ENCODE results near the gene MARCHF10. TPM values are rescaled to one million over a fixed set of nuclear protein-coding genes. Genes with fewer than 3 reads are reported as not detected.

The MARCHF10 gene
- total RNA-seq, 1 donor from 2014 or later = 0.51 TPM

DNA sequence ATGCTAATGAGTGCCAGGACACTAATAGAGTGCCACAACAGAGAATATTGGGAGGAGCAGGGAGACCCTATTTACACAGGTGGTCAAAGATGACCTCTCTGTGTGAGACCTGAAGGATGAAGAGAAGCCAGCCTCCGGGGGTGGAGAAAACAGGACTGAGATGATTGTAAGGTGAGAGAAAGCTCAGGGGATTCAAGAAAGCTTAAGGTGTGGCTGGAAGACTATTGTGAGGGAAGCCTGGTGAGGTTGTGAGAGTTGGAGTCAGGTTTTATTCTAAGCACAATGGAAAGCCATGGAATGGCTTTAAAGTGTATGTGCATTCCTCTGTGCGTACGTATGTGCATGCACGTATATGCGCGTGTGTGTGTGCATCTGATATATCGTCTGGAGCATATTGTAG is 10.4 kb upstream of the MARCHF10 start:
- Mint-ChIP-seq H3K36me3 (peaks cover 3% of the 10 kb centered on the region), H3K27me3 (ENCODE audit: insufficient read depth, low read depth) (no peaks in the 10 kb centered on the region), H3K9me3 (peaks cover 11% of the 10 kb centered on the region), H3K27ac (peak overlapping the region; percentile 77), H3K4me1 (peaks cover 31% of the 10 kb centered on the region), H3K4me3 (no peak overlapping the region)
- Histone ChIP-seq H4K20me1 (ENCODE audit: low read depth) (no peaks in the 10 kb centered on the region), H3K9me3 (ENCODE audit: low read depth) (no peaks in the 10 kb centered on the region), H3K4me1 (peaks cover 12% of the 10 kb centered on the region), H3K4me2 (no peak overlapping the region), H3F3A (ENCODE audit: low read depth) (no peaks in the 10 kb centered on the region), H3K79me2 (ENCODE audit: low read depth) (no peaks in the 10 kb centered on the region), H2AFZ (replicated peaks) (no peak overlapping the region), H3K9ac (no peak overlapping the region), H3K36me3 (no peaks in the 10 kb centered on the region), H3K4me3 (no peak overlapping the region), H3K27me3 (no peaks in the 10 kb centered on the region), H3K27ac (no peak overlapping the region)
- DNase-seq (ENCODE audit: low spot score) = no peak
- no peak for TF ChIP-seq EZH2phosphoT487 (IDR thresholded peaks at IDR 0.05)
- TF ChIP-seq, protein P1, sequence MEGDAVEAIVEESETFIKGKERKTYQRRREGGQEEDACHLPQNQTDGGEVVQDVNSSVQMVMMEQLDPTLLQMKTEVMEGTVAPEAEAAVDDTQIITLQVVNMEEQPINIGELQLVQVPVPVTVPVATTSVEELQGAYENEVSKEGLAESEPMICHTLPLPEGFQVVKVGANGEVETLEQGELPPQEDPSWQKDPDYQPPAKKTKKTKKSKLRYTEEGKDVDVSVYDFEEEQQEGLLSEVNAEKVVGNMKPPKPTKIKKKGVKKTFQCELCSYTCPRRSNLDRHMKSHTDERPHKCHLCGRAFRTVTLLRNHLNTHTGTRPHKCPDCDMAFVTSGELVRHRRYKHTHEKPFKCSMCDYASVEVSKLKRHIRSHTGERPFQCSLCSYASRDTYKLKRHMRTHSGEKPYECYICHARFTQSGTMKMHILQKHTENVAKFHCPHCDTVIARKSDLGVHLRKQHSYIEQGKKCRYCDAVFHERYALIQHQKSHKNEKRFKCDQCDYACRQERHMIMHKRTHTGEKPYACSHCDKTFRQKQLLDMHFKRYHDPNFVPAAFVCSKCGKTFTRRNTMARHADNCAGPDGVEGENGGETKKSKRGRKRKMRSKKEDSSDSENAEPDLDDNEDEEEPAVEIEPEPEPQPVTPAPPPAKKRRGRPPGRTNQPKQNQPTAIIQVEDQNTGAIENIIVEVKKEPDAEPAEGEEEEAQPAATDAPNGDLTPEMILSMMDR (IDR thresholded peaks at IDR 0.05) = no peak
- no peak for TF ChIP-seq EZH2 (IDR thresholded peaks at IDR 0.05)

DNA sequence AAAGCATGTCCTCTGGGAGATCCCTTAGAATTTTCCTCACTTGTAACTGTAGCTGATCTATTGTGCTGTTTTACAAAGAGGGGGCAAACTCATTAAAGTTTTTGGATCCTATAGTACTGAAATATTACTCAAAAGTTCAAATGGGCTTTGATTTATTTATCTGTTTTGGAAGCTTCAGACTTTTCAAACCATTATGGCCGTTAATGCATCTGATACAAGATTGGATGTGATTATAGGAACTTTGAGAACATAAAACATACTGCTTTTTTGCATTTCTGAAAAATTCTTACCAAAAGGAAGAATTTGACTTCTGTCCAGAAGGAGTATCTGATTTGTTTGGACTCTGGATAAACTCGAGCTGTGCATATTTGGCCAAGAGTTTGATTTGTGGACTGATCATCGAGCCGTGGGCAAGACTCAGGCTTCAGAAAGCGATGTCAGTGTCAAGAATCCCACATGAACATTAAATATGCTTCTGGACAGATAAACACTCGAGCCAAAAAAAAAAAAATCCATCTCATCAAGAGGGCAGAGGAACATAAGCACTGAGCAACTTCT is 8.2 kb upstream of the MARCHF10 start:
- H3K4me3 ChIP-seq = no peak overlapping the region
- no peak overlapping the region for H3K4me3 Mint-ChIP-seq
- no peaks in the 10 kb centered on the region for H3K9me3 ChIP-seq (ENCODE audit: low read depth)
- no peak overlapping the region for H3K27ac ChIP-seq
- peaks cover 3% of the 10 kb centered on the region for H3K36me3 Mint-ChIP-seq
- H3K4me1 ChIP-seq = peaks cover 12% of the 10 kb centered on the region
- H3K27ac Mint-ChIP-seq = no peak overlapping the region
- no peak overlapping the region for H3K9ac ChIP-seq
- H3K4me2 ChIP-seq = no peak overlapping the region
- no peaks in the 10 kb centered on the region for H4K20me1 ChIP-seq (ENCODE audit: low read depth)
- no peak overlapping the region for H2AFZ ChIP-seq (replicated peaks)
- DNase-seq (ENCODE audit: low spot score) = no peak
- H3K36me3 ChIP-seq = no peaks in the 10 kb centered on the region
- peaks cover 26% of the 10 kb centered on the region for H3K4me1 Mint-ChIP-seq
- no peaks in the 10 kb centered on the region for H3K79me2 ChIP-seq (ENCODE audit: low read depth)
- H3K27me3 ChIP-seq = no peaks in the 10 kb centered on the region
- H3F3A ChIP-seq (ENCODE audit: low read depth) = no peaks in the 10 kb centered on the region
- TF ChIP-seq EZH2 (IDR thresholded peaks at IDR 0.05) = no peak
- peaks cover 15% of the 10 kb centered on the region for H3K9me3 Mint-ChIP-seq
- H3K27me3 Mint-ChIP-seq (ENCODE audit: insufficient read depth, low read depth) = no peaks in the 10 kb centered on the region

GRCh38 chr17:62809656-62810055 is 1.5 kb upstream of the MARCHF10 start:
- peaks cover 3% of the 10 kb centered on the region for H3K27me3 Mint-ChIP-seq (ENCODE audit: insufficient read depth, low read depth)
- no peak overlapping the region for H2AFZ ChIP-seq (replicated peaks)
- no peaks in the 10 kb centered on the region for H3K9me3 ChIP-seq (ENCODE audit: low read depth)
- H3K4me2 ChIP-seq = no peak overlapping the region
- H3K4me3 ChIP-seq = no peak overlapping the region
- H3K9me3 Mint-ChIP-seq = peaks cover 12% of the 10 kb centered on the region
- TF ChIP-seq EZH2phosphoT487 (IDR thresholded peaks at IDR 0.05) (no peak), EZH2 (IDR thresholded peaks at IDR 0.05) (no peak)
- TF ChIP-seq, protein P1 (IDR thresholded peaks at IDR 0.05) = no peak
- no peaks in the 10 kb centered on the region for H3K36me3 ChIP-seq
- H3K9ac ChIP-seq = no peak overlapping the region
- DNase-seq (ENCODE audit: low spot score) = no peak
- peaks cover 6% of the 10 kb centered on the region for H3K27me3 ChIP-seq
- no peak overlapping the region for H3K27ac ChIP-seq
- H4K20me1 ChIP-seq (ENCODE audit: low read depth) = no peaks in the 10 kb centered on the region
- H3K4me1 ChIP-seq = peaks cover 5% of the 10 kb centered on the region
- peaks cover 36% of the 10 kb centered on the region for H3K4me1 Mint-ChIP-seq
- no peaks in the 10 kb centered on the region for H3K79me2 ChIP-seq (ENCODE audit: low read depth)
- H3F3A ChIP-seq (ENCODE audit: low read depth) = peaks cover 5% of the 10 kb centered on the region
- H3K4me3 Mint-ChIP-seq = peak overlapping the region; percentile 51
- peak overlapping the region; percentile 19 for H3K27ac Mint-ChIP-seq
- no peaks in the 10 kb centered on the region for H3K36me3 Mint-ChIP-seq

- H3K9me3 Mint-ChIP-seq = peaks cover 6% of the 10 kb centered on the region
- Histone ChIP-seq H3K79me2 (ENCODE audit: low read depth) (no peaks in the 10 kb centered on the region), H2AFZ (replicated peaks) (peak overlapping the region; percentile 89), H3K4me2 (peak overlapping the region; percentile 79), H3K27ac (no peak overlapping the region), H3K36me3 (no peaks in the 10 kb centered on the region), H3K9ac (no peak overlapping the region), H3F3A (ENCODE audit: low read depth) (peaks cover 5% of the 10 kb centered on the region), H3K4me3 (peak overlapping the region; percentile 53), H3K27me3 (peaks cover 6% of the 10 kb centered on the region), H3K4me1 (peaks cover 5% of the 10 kb centered on the region), H3K9me3 (ENCODE audit: low read depth) (no peaks in the 10 kb centered on the region), H4K20me1 (ENCODE audit: low read depth) (no peaks in the 10 kb centered on the region)
- DNase-seq (ENCODE audit: low spot score) = no peak
- H3K27me3 Mint-ChIP-seq (ENCODE audit: insufficient read depth, low read depth) = peaks cover 3% of the 10 kb centered on the region
- H3K36me3 Mint-ChIP-seq = no peaks in the 10 kb centered on the region
- H3K27ac Mint-ChIP-seq = peak overlapping the region; percentile 47
- H3K4me3 Mint-ChIP-seq = peak overlapping the region; percentile 65
- H3K4me1 Mint-ChIP-seq = peaks cover 42% of the 10 kb centered on the region
- no peak for TF ChIP-seq EZH2 (IDR thresholded peaks at IDR 0.05)
- TF ChIP-seq, protein P1 (IDR thresholded peaks at IDR 0.05) = no peak
- TF ChIP-seq EZH2phosphoT487 (IDR thresholded peaks at IDR 0.05) = no peak
Observed at GRCh38 chr17:62808576-62808970, 459 bp upstream of the MARCHF10 start.

Measured in neural progenitor cell (in vitro differentiated cells).